ENCODE measurements around the gene SEL1L3.

Gene SEL1L3

DNA sequence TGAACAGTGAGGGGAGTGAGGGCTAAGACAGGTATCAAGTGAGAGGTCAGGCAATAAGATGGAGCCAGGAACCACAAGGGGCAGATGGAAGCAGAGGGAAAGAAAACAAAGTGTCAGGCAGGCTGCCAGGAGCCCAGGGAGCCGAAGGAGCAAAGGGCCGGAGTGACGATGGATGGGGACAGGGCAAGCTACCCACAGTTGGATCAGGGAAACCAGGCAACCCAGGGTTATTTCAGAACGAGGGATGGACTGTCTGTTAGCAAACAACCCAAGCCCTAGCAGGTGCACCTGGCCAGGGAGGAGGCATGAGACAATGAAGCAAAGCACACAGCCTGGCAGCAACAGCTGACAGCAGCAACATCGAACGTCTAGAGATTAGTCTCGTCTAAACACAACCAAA is 39.2 kb downstream of the SEL1L3 start:
- no peak overlapping the region for H2AFZ ChIP-seq (ENCODE audit: low read depth, low read length)
- H3K36me3 ChIP-seq (replicated peaks; ENCODE audit: low read depth, low read length): peaks cover 31% of the 10 kb centered on the region
- H3K4me1 ChIP-seq (ENCODE audit: low read length): no peaks in the 10 kb centered on the region
- H3K4me3 ChIP-seq (ENCODE audit: low read length): no peak overlapping the region
- peaks cover 23% of the 10 kb centered on the region; the same call in 1 of the 2 replicates for H4K20me1 ChIP-seq (ENCODE audit: insufficient read depth, low read length)
- no peak overlapping the region for H3K27ac ChIP-seq (ENCODE audit: low read length)
- no peak overlapping the region for H3K4me2 ChIP-seq (ENCODE audit: low read length)
- TF ChIP-seq, protein P1, sequence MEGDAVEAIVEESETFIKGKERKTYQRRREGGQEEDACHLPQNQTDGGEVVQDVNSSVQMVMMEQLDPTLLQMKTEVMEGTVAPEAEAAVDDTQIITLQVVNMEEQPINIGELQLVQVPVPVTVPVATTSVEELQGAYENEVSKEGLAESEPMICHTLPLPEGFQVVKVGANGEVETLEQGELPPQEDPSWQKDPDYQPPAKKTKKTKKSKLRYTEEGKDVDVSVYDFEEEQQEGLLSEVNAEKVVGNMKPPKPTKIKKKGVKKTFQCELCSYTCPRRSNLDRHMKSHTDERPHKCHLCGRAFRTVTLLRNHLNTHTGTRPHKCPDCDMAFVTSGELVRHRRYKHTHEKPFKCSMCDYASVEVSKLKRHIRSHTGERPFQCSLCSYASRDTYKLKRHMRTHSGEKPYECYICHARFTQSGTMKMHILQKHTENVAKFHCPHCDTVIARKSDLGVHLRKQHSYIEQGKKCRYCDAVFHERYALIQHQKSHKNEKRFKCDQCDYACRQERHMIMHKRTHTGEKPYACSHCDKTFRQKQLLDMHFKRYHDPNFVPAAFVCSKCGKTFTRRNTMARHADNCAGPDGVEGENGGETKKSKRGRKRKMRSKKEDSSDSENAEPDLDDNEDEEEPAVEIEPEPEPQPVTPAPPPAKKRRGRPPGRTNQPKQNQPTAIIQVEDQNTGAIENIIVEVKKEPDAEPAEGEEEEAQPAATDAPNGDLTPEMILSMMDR (IDR thresholded peaks at IDR 0.05; ENCODE audit: low read depth, low read length): no peak
- no peak for TF ChIP-seq EZH2phosphoT487 (IDR thresholded peaks at IDR 0.05; ENCODE audit: low read depth)
- H3K27me3 ChIP-seq (ENCODE audit: low read depth, low read length): no peaks in the 10 kb centered on the region
- no peaks in the 10 kb centered on the region for H3K79me2 ChIP-seq (ENCODE audit: low read length)
- no peaks in the 10 kb centered on the region for H3K9me3 ChIP-seq (ENCODE audit: insufficient read depth, low read length)
- no peak overlapping the region for H3K9ac ChIP-seq (ENCODE audit: low read length)

- TF ChIP-seq, protein P1 (IDR thresholded peaks at IDR 0.05; ENCODE audit: low read depth, low read length): no peak
- TF ChIP-seq EZH2phosphoT487 (IDR thresholded peaks at IDR 0.05; ENCODE audit: low read depth): no peak
- H3K9ac ChIP-seq (ENCODE audit: low read length): no peak overlapping the region
- no peak overlapping the region for H2AFZ ChIP-seq (ENCODE audit: low read depth, low read length)
- H3K4me3 ChIP-seq (ENCODE audit: low read length): no peak overlapping the region
- H3K27ac ChIP-seq (ENCODE audit: low read length): no peak overlapping the region
- H4K20me1 ChIP-seq (ENCODE audit: insufficient read depth, low read length): peaks cover 23% of the 10 kb centered on the region; the same call in 1 of the 2 replicates
- H3K4me2 ChIP-seq (ENCODE audit: low read length): no peak overlapping the region
- no peaks in the 10 kb centered on the region for H3K79me2 ChIP-seq (ENCODE audit: low read length)
- H3K4me1 ChIP-seq (ENCODE audit: low read length): no peaks in the 10 kb centered on the region
- no peaks in the 10 kb centered on the region for H3K9me3 ChIP-seq (ENCODE audit: insufficient read depth, low read length)
- H3K27me3 ChIP-seq (ENCODE audit: low read depth, low read length): no peaks in the 10 kb centered on the region
- peaks cover 45% of the 10 kb centered on the region for H3K36me3 ChIP-seq (replicated peaks; ENCODE audit: low read depth, low read length)
These were observed 40.9 kb downstream of the SEL1L3 start for GRCh38 chr4:25821899-25822298.

GRCh38 chr4:25821267-25821666 is 41.5 kb downstream of the SEL1L3 start:
- H3K36me3 ChIP-seq (replicated peaks; ENCODE audit: low read depth, low read length): peaks cover 51% of the 10 kb centered on the region
- no peak overlapping the region for H3K27ac ChIP-seq (ENCODE audit: low read length)
- no peaks in the 10 kb centered on the region for H3K27me3 ChIP-seq (ENCODE audit: low read depth, low read length)
- no peaks in the 10 kb centered on the region for H3K9me3 ChIP-seq (ENCODE audit: insufficient read depth, low read length)
- H2AFZ ChIP-seq (ENCODE audit: low read depth, low read length): no peak overlapping the region
- H4K20me1 ChIP-seq (ENCODE audit: insufficient read depth, low read length): peaks cover 21% of the 10 kb centered on the region; the same call in 1 of the 2 replicates
- TF ChIP-seq EZH2phosphoT487 (IDR thresholded peaks at IDR 0.05; ENCODE audit: low read depth): no peak
- TF ChIP-seq, protein P1 (IDR thresholded peaks at IDR 0.05; ENCODE audit: low read depth, low read length): no peak
- H3K4me2 ChIP-seq (ENCODE audit: low read length): no peak overlapping the region
- no peak overlapping the region for H3K9ac ChIP-seq (ENCODE audit: low read length)
- no peaks in the 10 kb centered on the region for H3K79me2 ChIP-seq (ENCODE audit: low read length)
- H3K4me3 ChIP-seq (ENCODE audit: low read length): no peak overlapping the region
- no peaks in the 10 kb centered on the region for H3K4me1 ChIP-seq (ENCODE audit: low read length)

DNA sequence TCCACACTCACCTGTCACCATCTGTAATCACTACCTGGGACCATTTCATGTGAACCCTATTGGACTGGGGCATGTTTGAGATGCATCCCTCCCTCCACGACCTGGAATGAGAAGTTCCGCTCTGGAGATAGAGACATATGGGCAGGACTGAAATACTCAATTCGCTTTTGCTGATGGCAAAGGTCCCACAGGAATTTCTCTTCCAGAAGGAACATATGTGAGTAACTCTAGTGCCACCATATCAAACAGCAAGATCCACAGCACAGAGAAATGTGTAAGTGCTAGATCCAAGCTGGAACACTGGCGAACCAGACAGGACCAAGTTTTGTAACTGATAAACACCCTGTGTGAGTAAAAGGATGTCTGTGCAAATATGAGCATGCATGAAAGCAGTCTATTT is 43.9 kb downstream of the SEL1L3 start:
- no peak overlapping the region for H3K4me2 ChIP-seq (ENCODE audit: low read length)
- no peak overlapping the region for H3K4me3 ChIP-seq (ENCODE audit: low read length)
- H3K79me2 ChIP-seq (ENCODE audit: low read length): no peaks in the 10 kb centered on the region
- no peaks in the 10 kb centered on the region for H3K9me3 ChIP-seq (ENCODE audit: insufficient read depth, low read length)
- H3K4me1 ChIP-seq (ENCODE audit: low read length): no peaks in the 10 kb centered on the region
- no peak overlapping the region for H3K27ac ChIP-seq (ENCODE audit: low read length)
- H4K20me1 ChIP-seq (ENCODE audit: insufficient read depth, low read length): peaks cover 17% of the 10 kb centered on the region
- H3K36me3 ChIP-seq (replicated peaks; ENCODE audit: low read depth, low read length): peaks cover 60% of the 10 kb centered on the region
- no peaks in the 10 kb centered on the region for H3K27me3 ChIP-seq (ENCODE audit: low read depth, low read length)
- H2AFZ ChIP-seq (ENCODE audit: low read depth, low read length): no peak overlapping the region
- H3K9ac ChIP-seq (ENCODE audit: low read length): no peak overlapping the region
- TF ChIP-seq, protein P1 (IDR thresholded peaks at IDR 0.05; ENCODE audit: low read depth, low read length): no peak
- no peak for TF ChIP-seq EZH2phosphoT487 (IDR thresholded peaks at IDR 0.05; ENCODE audit: low read depth)
